GM12878 (cell line): ENCODE data around the gene FAM114A1. TPM values are rescaled to one million over a fixed set of nuclear protein-coding genes. Genes with fewer than 3 reads are reported as not detected.

ENCODE experiments used
- BMI1 ChIP-seq: fragments of 450-650 bp; IDR thresholded peaks from 2 replicates; pipeline ENCODE4 v1.6.1; 2016; ENCODE audit warnings: mild to moderate bottlenecking, moderate library complexity, borderline replicate concordance
- CEBPZ ChIP-seq: fragments of 150-350 bp; IDR thresholded peaks from 2 replicates; pipeline ENCODE4 v1.6.1; 2016; ENCODE audit warnings: low read depth, low read length
- CREB1 ChIP-seq: IDR thresholded peaks from 2 replicates; pipeline ENCODE4 v1.6.1; 2012; ENCODE audit warnings: low read depth, mild to moderate bottlenecking, inconsistent platforms
- DPF2 ChIP-seq: fragments of 450-650 bp; IDR thresholded peaks from 2 replicates; pipeline ENCODE4 v1.6.1; 2017; ENCODE audit warnings: mild to moderate bottlenecking
- E2F8 ChIP-seq: fragments of 450-650 bp; IDR thresholded peaks from 2 replicates; pipeline ENCODE4 v1.6.1; 2018; ENCODE audit warnings: mild to moderate bottlenecking, low read depth, moderate library complexity; ENCODE audit not compliant: partially characterized antibody
- FOXK2 ChIP-seq: fragments of 450-650 bp; IDR thresholded peaks from 2 replicates; pipeline ENCODE4 v1.6.1; 2017; ENCODE audit warnings: mild to moderate bottlenecking, moderate library complexity
- GABPA ChIP-seq: IDR thresholded peaks from 2 replicates; pipeline ENCODE4 v1.6.1; 2014; ENCODE audit warnings: antibody characterized with exemption, low read depth, mild to moderate bottlenecking, inconsistent platforms
- HSF1 ChIP-seq: fragments of 150-350 bp; IDR thresholded peaks from 2 replicates; pipeline ENCODE4 v1.6.1; 2014; ENCODE audit warnings: mild to moderate bottlenecking, low read depth, low read length
- IRF4 ChIP-seq: IDR thresholded peaks from 2 replicates; pipeline ENCODE4 v1.6.1; 2011; ENCODE audit warnings: low read depth, low read length
- KDM1A ChIP-seq: fragments of 200-600 bp; sonication (generic); IDR thresholded peaks from 2 replicates; pipeline ENCODE4 v1.6.1; 2016; ENCODE audit warnings: borderline replicate concordance
- KLF5 ChIP-seq: fragments of 450-650 bp; IDR thresholded peaks from 2 replicates; pipeline ENCODE4 v1.6.1; 2014; ENCODE audit warnings: mild to moderate bottlenecking; ENCODE audit not compliant: partially characterized antibody
- MLLT1 ChIP-seq: fragments of 450-650 bp; IDR thresholded peaks from 2 replicates; pipeline ENCODE4 v1.6.1; 2016; ENCODE audit warnings: mild to moderate bottlenecking
- NFIC ChIP-seq: IDR thresholded peaks from 2 replicates; pipeline ENCODE4 v1.6.1; 2012; ENCODE audit warnings: low read depth, mild to moderate bottlenecking, inconsistent platforms, low read length, moderate library complexity
- NR2F1 ChIP-seq: fragments of 450-650 bp; conservative IDR thresholded peaks from 2 replicates; pipeline ENCODE4 v1.6.1; 2017; ENCODE audit warnings: mild to moderate bottlenecking
- POLR2AphosphoS5 ChIP-seq: IDR thresholded peaks from 2 replicates; pipeline ENCODE4 v1.6.1; 2011; ENCODE audit warnings: mild to moderate bottlenecking, low read length, inconsistent platforms
- RAD51 ChIP-seq: fragments of 450-650 bp; IDR thresholded peaks from 2 replicates; pipeline ENCODE4 v1.6.1; 2016; ENCODE audit warnings: moderate library complexity, mild to moderate bottlenecking, inconsistent platforms
- RELA ChIP-seq: fragments of 450-650 bp; IDR thresholded peaks from 2 replicates; pipeline ENCODE4 v1.8.0; 2014; ENCODE audit warnings: borderline replicate concordance; ENCODE audit not compliant: partially characterized antibody
- RUNX3 ChIP-seq: IDR thresholded peaks from 2 replicates; pipeline ENCODE4 v1.6.1; 2012; ENCODE audit warnings: low read length, inconsistent platforms
- SIN3A ChIP-seq: IDR thresholded peaks from 2 replicates; pipeline ENCODE4 v1.6.1; 2012; ENCODE audit warnings: low read depth, low read length, improper control_type of control experiment
- USF1 ChIP-seq: IDR thresholded peaks from 2 replicates; pipeline ENCODE4 v1.6.1; 2011; ENCODE audit warnings: borderline replicate concordance, low read depth, mild to moderate bottlenecking, moderate library complexity, mixed read lengths, low read length; ENCODE audit not compliant: insufficient read depth; ENCODE audit errors: extremely low read length
- ZNF622 ChIP-seq: fragments of 450-650 bp; IDR thresholded peaks from 2 replicates; pipeline ENCODE4 v1.6.1; 2017; ENCODE audit warnings: mild to moderate bottlenecking, inconsistent platforms
- ZZZ3 ChIP-seq: IDR thresholded peaks from 2 replicates; pipeline ENCODE4 v1.6.1; 2011; ENCODE audit warnings: low read depth; ENCODE audit not compliant: control insufficient read depth, insufficient read length
- polyA plus RNA-seq, 11 experiments: library from polyadenylated mRNA; depleted of rRNA in 4 of 11; unstranded in 6 of 11; stranded (reverse) in 5 of 11; fragments of >200 nt; fragmentation: Nextera tagmentation in 4 of 11; fragmentation: Illumina TruSeq in 1 of 11; extraction: Ambion mirVana in 4 of 11; extraction: Trizol in 1 of 11; gene quantifications; 1 replicate in 1 of 11; 2 replicates in 10 of 11; pipeline versions ENCODE4 v1.2.1 to v1.2.3, GENCODE V29; 2011 to 2016; ENCODE audit warnings: inconsistent platforms in 2 of 11, missing spikeins in 2 of 11, low read depth in 1 of 11
- total RNA-seq, 4 experiments: library from RNA; depleted of rRNA in 3 of 4; stranded (reverse); fragments of >200 nt in 3 of 4; fragmentation: Illumina TruSeq in 1 of 4; extraction: Trizol in 1 of 4; gene quantifications; 2 replicates each; pipeline versions ENCODE4 v1.2.1 to v1.2.3, GENCODE V29; 2013 to 2021

Gene FAM114A1
- total and polyA plus RNA-seq, 10 of the 15 experiments (the other 5 are each of a cell fraction or from before 2014, with no cell fraction given) = 1.3 to 6.2 (median 3.9) TPM

GRCh38 chr4:38889143-38889542 is 21.5 kb downstream of the FAM114A1 start (continued):
- TF ChIP-seq CEBPZ (no peak), POLR2AphosphoS5 (no peak), BMI1 (peak; percentile 76), GABPA (0 out of 2 replicates have a peak, but pooled peaks have one; percentile 18), E2F8 (no peak), ZNF622 (no peak), ZZZ3 (no peak), DPF2 (peak; percentile 92), RELA (no peak), MLLT1 (no peak), NFIC (peak; percentile 81), RAD51 (no peak), SIN3A (no peak), USF1 (no peak), FOXK2 (no peak), KDM1A (no peak), HSF1 (no peak), IRF4 (peak; percentile 42; the same call in 1 of the 2 replicates), KLF5 (no peak), NR2F1 (peak; percentile 36; the same call in 1 of the 2 replicates), RUNX3 (no peak; the same call in 1 of the 2 replicates), CREB1 (no peak)
